ENCODE measurements around the gene GPM6B.

Gene GPM6B

DNA sequence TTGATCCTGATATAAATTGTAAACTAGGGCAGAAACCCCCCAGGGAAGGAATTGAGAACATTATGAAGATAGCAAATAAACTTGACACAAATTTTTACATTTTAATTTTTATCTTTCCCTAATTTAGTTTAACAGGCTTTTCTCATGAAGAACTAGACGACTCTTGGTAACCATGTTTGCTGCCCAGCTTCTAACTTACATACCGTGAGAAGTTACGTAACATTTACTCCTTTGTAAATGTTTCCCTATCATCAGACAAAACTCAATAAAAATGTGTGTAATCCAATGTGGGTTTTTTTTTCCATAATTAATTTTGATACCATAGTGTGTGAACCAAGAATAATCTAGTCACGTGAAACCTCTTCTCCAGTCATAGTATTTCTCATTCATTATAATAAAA, 48.0 kb downstream of the GPM6B start:
- no peak for DNase-seq (ENCODE audit: low spot score)

GRCh38 chrX:13764765-13765164, 52.1 kb downstream of the GPM6B start:
- DNase-seq (ENCODE audit: low spot score): no peak

- no peak for DNase-seq (ENCODE audit: low spot score)
Measured at GRCh38 chrX:13764281-13764680, 52.6 kb downstream of the GPM6B start.

- DNase-seq (ENCODE audit: low spot score): peak; percentile 63
Measured at GRCh38 chrX:13763489-13763888, 53.4 kb downstream of the GPM6B start.

GRCh38 chrX:13761606-13762414, 55.1 kb downstream of the GPM6B start:
- DNase-seq (ENCODE audit: low spot score): no peak

- DNase-seq (ENCODE audit: low spot score): no peak
Measured at GRCh38 chrX:13760426-13760825, 56.5 kb downstream of the GPM6B start.

GRCh38 chrX:13759152-13759718, 57.7 kb downstream of the GPM6B start:
- DNase-seq (ENCODE audit: low spot score): no peak

DNA sequence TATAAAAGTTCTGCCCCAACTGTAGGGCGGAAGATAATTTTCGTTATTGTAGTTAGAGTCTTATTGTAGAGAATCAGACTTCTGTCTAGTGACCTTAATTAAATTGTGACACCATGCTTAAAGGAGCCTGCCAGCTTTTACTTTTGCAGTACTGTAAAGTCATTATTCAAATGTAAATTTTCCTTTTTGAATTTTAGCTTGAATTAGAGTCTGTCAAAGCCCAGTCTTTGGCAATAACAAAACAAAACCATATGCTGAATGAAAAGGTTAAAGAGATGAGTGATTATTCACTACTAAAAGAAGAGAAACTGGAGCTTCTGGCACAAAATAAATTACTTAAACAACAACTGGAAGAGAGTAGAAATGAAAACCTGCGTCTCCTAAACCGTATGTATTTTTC, 60.5 kb downstream of the GPM6B start:
- no peak for DNase-seq (ENCODE audit: low spot score)

DNA sequence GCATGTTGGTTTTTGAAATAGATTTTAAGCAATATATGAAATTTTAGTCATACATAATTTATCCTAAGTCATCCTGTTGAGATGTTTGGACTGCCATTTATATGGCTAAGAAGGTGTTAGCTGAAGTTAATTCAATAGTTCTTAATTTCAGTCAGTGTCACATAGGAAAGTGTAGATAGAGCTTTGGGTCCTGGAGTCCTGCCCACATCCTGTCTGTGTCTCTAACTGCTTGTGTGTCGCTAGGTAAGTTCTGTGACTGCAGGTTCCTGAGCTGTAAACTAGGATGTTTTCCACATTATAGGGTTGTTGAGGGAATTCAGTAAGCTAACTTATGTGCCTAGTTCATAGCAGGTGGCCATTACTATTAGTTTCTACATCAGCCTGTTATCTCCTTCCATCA, 61.6 kb downstream of the GPM6B start:
- DNase-seq (ENCODE audit: low spot score): no peak

DNA sequence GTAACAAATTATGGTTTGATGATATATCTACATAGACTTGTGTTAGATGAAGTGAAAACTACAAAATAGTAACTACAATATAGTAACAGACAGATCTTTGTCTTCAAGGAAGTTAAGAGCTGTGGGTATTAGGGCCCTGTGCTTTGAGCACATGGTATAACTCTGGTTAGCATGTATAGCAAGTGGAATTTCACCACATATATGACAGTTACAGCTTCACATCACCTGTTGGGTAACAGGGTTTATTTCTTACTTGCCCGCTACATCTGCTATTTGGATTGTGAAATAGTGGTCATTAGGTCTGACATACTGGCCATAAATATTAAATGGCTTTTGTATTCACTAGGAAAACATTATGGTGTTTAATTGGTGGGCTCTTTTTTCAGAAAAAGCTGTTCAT, 62.1 kb downstream of the GPM6B start:
- no peak for DNase-seq (ENCODE audit: low spot score)

DNA sequence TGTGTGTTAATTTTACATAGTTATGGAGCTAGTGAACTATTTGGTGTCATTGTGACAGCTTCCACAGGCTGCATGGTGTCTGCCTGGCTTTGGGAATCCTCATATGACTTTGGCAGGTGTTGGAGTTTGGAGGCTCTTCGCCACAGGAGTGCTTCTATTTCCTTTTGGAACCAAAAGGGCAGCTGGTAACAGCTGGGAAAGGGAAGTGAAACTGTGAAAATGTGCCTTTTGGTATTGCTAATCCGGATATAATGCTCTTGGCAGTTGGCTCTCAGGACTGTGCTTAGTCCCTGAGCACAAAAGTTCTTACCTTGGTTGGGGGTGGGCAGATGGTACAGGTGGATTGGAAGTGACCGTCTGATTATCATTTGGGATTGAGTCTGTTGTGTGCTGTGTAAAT, 64.2 kb downstream of the GPM6B start:
- no peak for DNase-seq (ENCODE audit: low spot score)

DNA sequence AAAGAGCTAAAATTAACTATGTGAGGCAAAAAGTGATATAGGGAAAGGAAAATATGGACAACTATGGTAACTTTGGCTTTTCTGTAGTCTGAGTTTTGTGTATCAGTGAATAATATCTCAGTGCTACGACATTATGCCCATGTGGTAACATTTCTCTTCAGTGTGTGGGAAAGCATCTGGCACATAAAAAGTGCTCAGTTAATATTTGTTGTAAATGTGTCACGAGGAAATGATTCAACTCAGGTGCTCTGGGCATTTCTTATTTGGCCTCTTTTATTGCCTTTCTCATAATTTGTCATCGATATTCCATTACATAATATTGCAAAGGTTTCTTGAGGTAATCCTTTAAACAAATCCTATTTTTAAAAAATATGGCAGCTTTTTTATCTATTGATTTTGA, 64.8 kb downstream of the GPM6B start:
- DNase-seq (ENCODE audit: low spot score): no peak

DNA sequence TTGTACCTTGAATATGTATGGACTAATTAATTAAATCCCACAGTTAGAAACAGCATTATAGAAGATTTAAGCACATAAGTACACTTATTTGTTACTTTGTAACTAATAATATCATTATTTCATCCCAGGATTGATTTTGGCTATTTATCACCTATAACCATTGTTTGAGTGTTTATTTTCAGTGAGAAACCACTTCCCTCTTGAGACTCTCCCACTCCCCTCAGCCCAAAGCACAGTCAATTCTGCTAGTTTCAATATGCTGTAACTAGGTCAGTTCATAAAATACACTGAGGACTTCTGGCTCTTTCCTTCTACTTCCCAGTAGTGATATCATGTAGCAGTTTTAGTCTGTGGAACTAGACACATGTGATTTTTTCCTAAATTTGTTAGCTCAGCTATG, 66.1 kb downstream of the GPM6B start:
- no peak for DNase-seq (ENCODE audit: low spot score)

- no peak for DNase-seq (ENCODE audit: low spot score)
Measured at GRCh38 chrX:13750204-13750603, 66.7 kb downstream of the GPM6B start.

GRCh38 chrX:13748486-13748885, 68.4 kb downstream of the GPM6B start:
- no peak for DNase-seq (ENCODE audit: low spot score)

- no peak for DNase-seq (ENCODE audit: low spot score)
Measured at GRCh38 chrX:13747836-13748235, 69.1 kb downstream of the GPM6B start.

DNA sequence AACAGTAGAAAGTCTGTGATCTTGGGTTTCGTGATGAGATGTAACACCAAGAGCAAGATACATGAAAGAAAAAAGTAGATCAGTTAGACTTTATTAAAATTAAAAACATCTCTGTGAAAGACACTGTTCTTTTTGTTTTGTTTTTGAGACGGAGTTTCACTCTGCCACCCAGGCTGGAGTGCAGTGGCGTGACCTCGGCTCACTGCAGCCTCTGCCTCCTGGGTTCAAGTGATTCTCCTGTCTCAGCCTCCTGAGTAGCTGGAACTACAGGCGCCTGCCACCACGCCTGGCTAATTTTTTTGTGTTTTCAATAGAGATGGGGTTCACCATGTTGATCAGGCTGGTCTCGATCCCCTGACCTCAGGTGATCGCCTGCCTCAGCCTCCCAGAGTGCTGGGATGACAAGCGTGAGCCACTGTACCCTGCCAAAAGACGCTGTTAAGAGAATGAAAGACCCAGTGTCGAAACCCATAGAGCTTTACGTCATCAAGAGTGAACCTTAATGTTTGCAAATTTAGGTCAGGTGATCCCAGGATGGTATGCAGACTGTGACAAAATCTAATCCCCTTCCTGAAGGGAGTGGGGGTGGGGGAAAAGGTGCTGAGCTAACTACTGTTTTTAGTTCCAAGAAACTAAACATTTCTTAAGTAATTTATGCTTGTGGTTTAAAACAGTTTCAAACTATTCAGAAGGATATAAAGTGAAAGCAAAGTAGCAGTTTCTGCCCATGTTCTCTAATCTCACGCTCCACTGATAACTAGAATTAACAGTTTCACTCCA, 74.3 kb downstream of the GPM6B start:
- no peak for DNase-seq (ENCODE audit: low spot score)

- DNase-seq (ENCODE audit: low spot score): no peak
Measured at GRCh38 chrX:13741695-13742094, 75.2 kb downstream of the GPM6B start.

DNA sequence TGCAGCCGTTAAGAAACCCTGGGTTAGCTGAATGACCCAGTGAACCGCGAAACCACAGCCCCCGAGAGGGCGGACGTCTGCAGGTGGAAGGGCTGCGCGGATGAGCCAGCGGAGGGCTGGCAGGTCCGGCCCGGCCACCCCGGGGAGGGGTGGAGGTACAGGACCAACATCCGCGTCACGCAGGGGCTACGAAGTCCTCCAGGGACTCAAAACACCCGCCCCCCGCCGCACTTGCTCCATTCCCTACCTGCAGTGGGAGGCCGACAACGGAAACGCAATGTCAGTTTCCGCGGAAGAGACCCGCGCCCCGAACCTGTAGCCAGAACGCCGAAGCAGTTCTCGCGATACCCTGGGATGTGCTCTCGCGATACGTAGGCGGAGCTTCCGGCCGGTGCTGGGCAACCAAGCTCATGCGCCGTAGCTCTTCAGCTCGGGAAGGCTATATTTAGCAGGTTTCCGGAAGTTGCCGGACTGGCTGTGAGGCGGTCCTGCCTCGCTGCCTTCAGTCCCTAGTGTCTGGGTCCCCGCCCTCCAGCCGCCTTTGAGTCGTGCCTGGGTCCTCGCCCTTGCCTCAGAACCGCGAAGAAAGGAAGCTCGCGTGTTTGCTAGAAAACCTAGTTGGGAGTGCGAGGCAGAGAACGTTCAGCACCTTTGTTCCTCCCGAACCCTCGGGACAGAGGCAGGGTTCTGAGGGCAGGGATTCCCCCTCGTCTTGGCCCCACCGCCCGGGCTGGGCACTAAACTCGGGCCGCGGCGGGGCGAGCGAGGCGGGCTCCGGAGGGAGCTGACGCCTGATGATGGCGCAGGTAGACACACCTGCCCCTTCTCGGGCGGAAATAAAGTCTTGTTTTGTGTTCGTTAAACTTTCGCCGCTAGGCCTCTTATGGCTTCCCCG, 82.4 kb downstream of the GPM6B start, which contains the start of the genes OFD1 and TRAPPC2:
OFD1 (plus strand) TSS at position 471 of the 895 bp plus-strand sequence; CDS start at position 795, 324 bp downstream.
TRAPPC2 (minus strand) TSS at position 343 of the 895 bp plus-strand sequence. CDS start 14,657 bp downstream, outside the sequence.
- peak; percentile 90 for DNase-seq (ENCODE audit: low spot score)

GRCh38 chrX:13733506-13733905, 83.4 kb downstream of the GPM6B start:
- no peak for DNase-seq (ENCODE audit: low spot score)

DNA sequence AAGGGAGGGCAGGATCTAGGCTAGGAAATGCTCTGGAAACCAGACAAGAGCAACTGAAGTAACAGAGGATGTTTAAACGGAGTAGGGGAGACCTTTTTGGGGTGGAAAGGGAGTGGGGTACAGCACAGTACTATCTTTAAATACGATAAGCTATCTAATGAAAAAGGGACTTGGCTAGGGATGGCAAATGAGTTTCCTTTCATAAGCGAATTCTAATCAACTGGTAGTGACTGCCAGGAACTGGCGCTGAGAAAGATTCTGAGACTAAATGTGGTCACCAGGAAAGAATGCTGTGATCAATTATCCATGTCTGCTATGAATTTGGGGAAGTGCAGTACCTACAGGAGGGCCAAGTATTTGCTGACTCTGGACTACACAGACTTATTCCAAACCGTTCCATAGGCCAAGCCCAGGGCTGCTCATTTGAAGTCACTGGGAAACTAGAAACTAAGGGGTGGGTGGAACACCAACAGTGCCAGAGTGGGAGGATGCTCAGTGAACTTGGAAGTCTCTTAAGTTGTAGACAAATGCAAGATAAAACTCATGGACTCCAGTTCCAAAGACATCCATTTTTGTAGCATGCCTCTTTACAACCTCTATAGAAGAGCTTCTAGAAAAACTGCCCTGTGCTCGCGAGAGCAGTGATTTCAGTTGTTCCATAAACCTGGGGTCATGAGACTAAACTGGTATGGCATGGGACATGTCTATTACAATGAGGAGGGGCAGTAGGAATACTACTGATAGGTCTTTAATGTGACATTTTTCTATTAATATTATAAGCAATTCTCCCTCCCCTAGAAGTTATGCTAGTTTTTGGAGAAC, 84.4 kb downstream of the GPM6B start:
- no peak for DNase-seq (ENCODE audit: low spot score)

Data from putamen (tissue), 1 donor.